Stimulated activated CD8-positive, alpha-beta memory T cell treated with anti-CD3 and anti-CD28 coated beads, Interleukin-4, amount 100 ng/mL, for 24 hours (primary cell): ENCODE results near the gene PLCD3.

Experiments
- DNase-seq: peaks from one replicate; pipeline ENCODE4 v3.0.0-alpha.2; 2020; ENCODE audit warnings: low read depth

The PLCD3 gene

GRCh38 chr17:45117334-45117733 lies 15.0 kb downstream of the PLCD3 start:
- DNase-seq: no peak

- DNase-seq: no peak
Measured at GRCh38 chr17:45116434-45117016, 15.8 kb downstream of the PLCD3 start.

- DNase-seq: no peak
Measured at GRCh38 chr17:45115871-45116270, 16.4 kb downstream of the PLCD3 start.

- DNase-seq: no peak
Measured at GRCh38 chr17:45115015-45115625, 17.2 kb downstream of the PLCD3 start.

GRCh38 chr17:45114117-45114932 lies 18.0 kb downstream of the PLCD3 start:
- no peak for DNase-seq

- no peak for DNase-seq
Measured at GRCh38 chr17:45113424-45113754, 18.9 kb downstream of the PLCD3 start.

- DNase-seq: no peak
Measured at GRCh38 chr17:45112559-45113423, 19.5 kb downstream of the PLCD3 start.

- DNase-seq: no peak
Measured at GRCh38 chr17:45111850-45112249, 20.5 kb downstream of the PLCD3 start.

GRCh38 chr17:45110676-45111611 lies 21.4 kb downstream of the PLCD3 start:
- no peak for DNase-seq

GRCh38 chr17:45108595-45109521 lies 23.5 kb downstream of the PLCD3 start:
- DNase-seq: no peak

GRCh38 chr17:45108051-45108450 lies 24.3 kb downstream of the PLCD3 start:
- DNase-seq: no peak

- no peak for DNase-seq
Measured at GRCh38 chr17:45107293-45108010, 24.9 kb downstream of the PLCD3 start.

- DNase-seq: no peak
Measured at GRCh38 chr17:45106582-45106981, 25.7 kb downstream of the PLCD3 start.

- DNase-seq: no peak
Measured at GRCh38 chr17:45106096-45106495, 26.2 kb downstream of the PLCD3 start.

- no peak for DNase-seq
Measured at GRCh38 chr17:45104907-45105624, 27.2 kb downstream of the PLCD3 start.

GRCh38 chr17:45104497-45104896 lies 27.8 kb downstream of the PLCD3 start:
- DNase-seq: no peak

- DNase-seq: no peak
Measured at GRCh38 chr17:45104029-45104428, 28.3 kb downstream of the PLCD3 start.

GRCh38 chr17:45103269-45103795 lies 29.0 kb downstream of the PLCD3 start:
- no peak for DNase-seq

GRCh38 chr17:45102856-45103255 lies 29.5 kb downstream of the PLCD3 start:
- DNase-seq: no peak
